ENCODE data around the gene PIAS4.

The PIAS4 gene

DNA sequence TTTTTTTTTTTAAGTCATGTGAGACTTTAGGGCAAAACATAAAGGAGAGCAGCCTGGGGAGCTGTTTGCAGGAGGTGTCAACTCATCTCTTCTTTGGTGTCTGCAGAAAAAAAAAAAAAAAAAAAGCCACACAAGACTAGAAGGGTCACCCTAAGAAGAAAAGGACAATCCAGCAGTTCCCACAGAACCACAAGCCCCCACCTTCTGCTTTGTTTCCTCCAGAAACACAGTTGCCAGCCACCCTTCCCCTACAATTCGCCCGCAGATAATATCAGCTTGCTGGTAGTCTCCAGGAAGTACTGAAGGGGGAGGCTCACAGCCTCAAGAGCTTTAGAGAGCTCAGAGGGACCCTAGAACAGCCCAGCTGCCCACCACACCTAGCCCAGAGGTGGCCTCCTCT, 81.4 kb downstream of the PIAS4 start:
- TF ChIP-seq CTCF (IDR thresholded peaks at IDR 0.05; ENCODE audit: low read depth, low read length, poor library complexity, severe bottlenecking) (no peak), EZH2phosphoT487 (IDR thresholded peaks at IDR 0.05; ENCODE audit: borderline replicate concordance, low read length) (no peak)

More for the DNA sequence above, 81.4 kb downstream of the PIAS4 start:
- no peaks in the 10 kb centered on the region for H3F3A ChIP-seq (ENCODE audit: control insufficient read depth, insufficient read depth)
- no peaks in the 10 kb centered on the region for H4K20me1 ChIP-seq (ENCODE audit: control insufficient read depth, insufficient read depth, low read depth, low read length)
- H3K4me2 ChIP-seq (ENCODE audit: low read length) = no peak overlapping the region
- H3K9me3 ChIP-seq (ENCODE audit: control insufficient read depth, insufficient read depth, low read length) = no peaks in the 10 kb centered on the region
- no peaks in the 10 kb centered on the region for H3K9me2 ChIP-seq (replicated peaks; ENCODE audit: control insufficient read depth, low read length)
- peaks cover 7% of the 10 kb centered on the region for H3K4me1 ChIP-seq (ENCODE audit: control insufficient read depth, low read length)
- no peaks in the 10 kb centered on the region for H3K79me2 ChIP-seq (ENCODE audit: control insufficient read depth, low read length)
- peaks cover 16% of the 10 kb centered on the region; the same call in 1 of the 2 replicates for H3K36me3 ChIP-seq (ENCODE audit: control insufficient read depth, low read length)
- H3K4me3 ChIP-seq (ENCODE audit: low read length) = no peak overlapping the region
- no peak overlapping the region for H3K27ac ChIP-seq (ENCODE audit: low read depth, low read length)
- no peaks in the 10 kb centered on the region for H3K27me3 ChIP-seq (ENCODE audit: control insufficient read depth, low read length)
